ENCODE measurements around the gene TMPRSS9. TPM values are rescaled to one million over a fixed set of nuclear protein-coding genes. Genes with fewer than 3 reads are reported as not detected.
A peak's percentile ranks its signal among the peaks of the same experiment; 100 is the strongest.

The TMPRSS9 gene
- total and polyA plus RNA-seq, 2 of the 13 experiments (the other 11 are each of a cell fraction or from before 2014, with no cell fraction given) = 2.5 to 5.2 TPM

- no peak; the same call in 1 of the 2 replicates for TF ChIP-seq ZNF460 (CRISPR knock-in tag; IDR thresholded peaks at IDR 0.05; ENCODE audit: borderline replicate concordance)
- TF ChIP-seq SKI (IDR thresholded peaks at IDR 0.05; ENCODE audit: partially characterized antibody) = peak; percentile 78
- TF ChIP-seq MAFK (conservative IDR thresholded peaks at IDR 0.05 in 1 of 2, IDR thresholded peaks at IDR 0.05 in 1 of 2; ENCODE audit: low read length in 2 of 2) = no peak
- TF ChIP-seq NFIB (CRISPR knock-in tag; IDR thresholded peaks at IDR 0.05; ENCODE audit: borderline replicate concordance) = no peak
- peak; percentile 86 for TF ChIP-seq TEAD3 (CRISPR knock-in tag; optimal IDR thresholded peaks at IDR 0.05; ENCODE audit: borderline replicate concordance)
- no peak for TF ChIP-seq ZNF780A (CRISPR knock-in tag; IDR thresholded peaks at IDR 0.05)
- TF ChIP-seq SIN3B (IDR thresholded peaks at IDR 0.05; ENCODE audit: low read length) = no peak
- TF ChIP-seq ESRRA (CRISPR knock-in tag; IDR thresholded peaks at IDR 0.05; ENCODE audit: low read depth) = peak; percentile 51; the same call in 1 of the 2 replicates
- peak; percentile 71; the same call in 1 of the 2 replicates for TF ChIP-seq KDM5B (CRISPR knock-in tag; IDR thresholded peaks at IDR 0.05; ENCODE audit: borderline replicate concordance)
- TF ChIP-seq MED13 (CRISPR knock-in tag; IDR thresholded peaks at IDR 0.05) = 0 out of 2 replicates have a peak, but pooled peaks have one; percentile 75
- no peak for TF ChIP-seq NBN (conservative IDR thresholded peaks at IDR 0.05)
- no peak for TF ChIP-seq ZSCAN30 (CRISPR knock-in tag; IDR thresholded peaks at IDR 0.05)
- TF ChIP-seq SNAPC5 (CRISPR knock-in tag; IDR thresholded peaks at IDR 0.05; ENCODE audit: borderline replicate concordance) = no peak
- TF ChIP-seq MED1 (CRISPR knock-in tag; IDR thresholded peaks at IDR 0.05) = peak; percentile 93
- TF ChIP-seq ZNF703 (CRISPR knock-in tag; IDR thresholded peaks at IDR 0.05; ENCODE audit: borderline replicate concordance) = no peak
- TF ChIP-seq MLXIP (CRISPR knock-in tag; IDR thresholded peaks at IDR 0.05; ENCODE audit: borderline replicate concordance) = no peak
- TF ChIP-seq NRL (CRISPR knock-in tag; IDR thresholded peaks at IDR 0.05; ENCODE audit: borderline replicate concordance) = no peak; the same call in 1 of the 2 replicates
- TF ChIP-seq NFYB (CRISPR knock-in tag; IDR thresholded peaks at IDR 0.05) = peak; percentile 33
- peak; percentile 67; the same call in 1 of the 2 replicates for TF ChIP-seq THAP7 (CRISPR knock-in tag; IDR thresholded peaks at IDR 0.05)
- TF ChIP-seq IKZF1 (IDR thresholded peaks at IDR 0.05) = no peak
- TF ChIP-seq YEATS2 (CRISPR knock-in tag; IDR thresholded peaks at IDR 0.05; ENCODE audit: borderline replicate concordance) = peak; percentile 87; the same call in 1 of the 2 replicates
- TF ChIP-seq ZNF281 (CRISPR knock-in tag; IDR thresholded peaks at IDR 0.05; ENCODE audit: borderline replicate concordance) = peak; percentile 85; the same call in 1 of the 2 replicates
Measured at GRCh38 chr19:2416321-2417097, 56.4 kb downstream of the TMPRSS9 start (continued).
